Vagina (tissue), 2 donors: Measurements from ENCODE around the gene DRD3.

ENCODE experiments used
- CTCF ChIP-seq, 3 experiments: fragments of 450-650 bp in 2 of 3; fragments of 200-600 bp in 1 of 3; sonication (generic) in 1 of 3; IDR thresholded peaks; one replicate each; pipeline ENCODE4 v1.5.1; 2017 to 2019; ENCODE audit warnings: antibody characterized with exemption in 3 of 3, mild to moderate bottlenecking in 2 of 3, moderate library complexity in 2 of 3
- POLR2A ChIP-seq, 2 donors: fragments of 450-650 bp; IDR thresholded peaks; one replicate each; pipeline ENCODE4 v1.6.1; 2017; ENCODE audit warnings: antibody characterized with exemption in 2 of 2, mild to moderate bottlenecking in 2 of 2, moderate library complexity in 2 of 2
- POLR2AphosphoS5 ChIP-seq, 2 donors: sonication (generic); formaldehyde crosslinking; IDR thresholded peaks; one replicate each; pipeline ENCODE4 v1.9.0; 2017; ENCODE audit warnings: antibody characterized with exemption in 2 of 2, mild to moderate bottlenecking in 2 of 2, low read depth in 1 of 2; ENCODE audit not compliant: insufficient read depth in 1 of 2

- TF ChIP-seq CTCF (IDR thresholded peaks at IDR 0.05) (no peak), POLR2A (IDR thresholded peaks at IDR 0.05) (no peak), POLR2AphosphoS5 (IDR thresholded peaks at IDR 0.05; ENCODE audit: insufficient read depth in 1 of 2, low read depth in 1 of 2) (peak in 1 of 2 donors; percentile 50)
These were observed 56.7 kb downstream of the DRD3 start for GRCh38 chr3:114122027-114122709.
